NB4 (cell line): ENCODE results near the gene RPS5.

Source experiments
- MAX ChIP-seq: IDR thresholded peaks from 2 replicates; pipeline ENCODE4 v1.6.1; 2011; ENCODE audit warnings: low read depth, low read length
- MYC ChIP-seq: IDR thresholded peaks from 2 replicates; pipeline ENCODE4 v1.6.1; 2011; ENCODE audit warnings: low read depth, low read length
- POLR2A ChIP-seq: IDR thresholded peaks from 2 replicates; pipeline ENCODE4 v1.6.1; 2011; ENCODE audit warnings: mild to moderate bottlenecking; ENCODE audit not compliant: insufficient read length; ENCODE audit errors: extremely low read depth
- TF ChIP-seq, protein P1 (sequence below): IDR thresholded peaks from one replicate; pipeline ENCODE4 v1.5.1; 2012; ENCODE audit warnings: low read depth, low read length

DNA sequence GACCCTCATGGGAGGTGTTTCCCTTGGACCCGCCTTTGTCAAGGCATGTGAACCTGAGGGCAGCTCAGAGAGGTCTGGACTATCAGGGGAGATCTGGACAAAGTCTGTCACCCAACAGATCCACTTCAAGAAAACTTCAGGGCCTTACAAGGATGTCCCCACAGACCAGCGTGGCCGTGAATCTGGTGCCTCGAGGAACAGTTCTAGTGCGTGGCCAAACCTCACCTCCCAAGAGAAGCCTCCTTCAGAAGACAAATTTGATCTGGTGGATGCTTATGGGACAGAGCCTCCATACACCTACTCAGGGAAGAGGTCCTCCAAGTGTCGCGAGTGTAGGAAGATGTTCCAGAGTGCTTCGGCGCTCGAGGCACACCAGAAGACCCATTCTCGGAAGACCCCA lies 48.7 kb upstream of the RPS5 start:
- TF ChIP-seq POLR2A (no peak), MAX (no peak), MYC (no peak)
- TF ChIP-seq, protein P1, sequence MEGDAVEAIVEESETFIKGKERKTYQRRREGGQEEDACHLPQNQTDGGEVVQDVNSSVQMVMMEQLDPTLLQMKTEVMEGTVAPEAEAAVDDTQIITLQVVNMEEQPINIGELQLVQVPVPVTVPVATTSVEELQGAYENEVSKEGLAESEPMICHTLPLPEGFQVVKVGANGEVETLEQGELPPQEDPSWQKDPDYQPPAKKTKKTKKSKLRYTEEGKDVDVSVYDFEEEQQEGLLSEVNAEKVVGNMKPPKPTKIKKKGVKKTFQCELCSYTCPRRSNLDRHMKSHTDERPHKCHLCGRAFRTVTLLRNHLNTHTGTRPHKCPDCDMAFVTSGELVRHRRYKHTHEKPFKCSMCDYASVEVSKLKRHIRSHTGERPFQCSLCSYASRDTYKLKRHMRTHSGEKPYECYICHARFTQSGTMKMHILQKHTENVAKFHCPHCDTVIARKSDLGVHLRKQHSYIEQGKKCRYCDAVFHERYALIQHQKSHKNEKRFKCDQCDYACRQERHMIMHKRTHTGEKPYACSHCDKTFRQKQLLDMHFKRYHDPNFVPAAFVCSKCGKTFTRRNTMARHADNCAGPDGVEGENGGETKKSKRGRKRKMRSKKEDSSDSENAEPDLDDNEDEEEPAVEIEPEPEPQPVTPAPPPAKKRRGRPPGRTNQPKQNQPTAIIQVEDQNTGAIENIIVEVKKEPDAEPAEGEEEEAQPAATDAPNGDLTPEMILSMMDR: no peak
